Testis (tissue), 3 donors: ENCODE data around the gene SAC3D1. TPM values are rescaled to one million over a fixed set of nuclear protein-coding genes. Genes with fewer than 3 reads are reported as not detected.
"Not testable (repeated sequence)": the region's sequence is repeated elsewhere in the genome, so short reads cannot be mapped to it uniquely, and the experiment has no call there.

ENCODE experiments used
- DNase-seq: peaks from one replicate; pipeline ENCODE4 v3.0.0-alpha.2; 2019
- H3K27ac ChIP-seq, 2 donors: fragments of 200-600 bp; sonication (generic); one replicate each; pipeline ENCODE4 v1.5.1; 2019
- H3K27me3 ChIP-seq: fragments of 200-600 bp; sonication (generic); one replicate; pipeline ENCODE4 v1.5.1; 2019
- H3K36me3 ChIP-seq: fragments of 200-600 bp; sonication (generic); one replicate; pipeline ENCODE4 v1.5.1; 2017; ENCODE audit warnings: low read depth; ENCODE audit errors: missing control alignments
- H3K4me1 ChIP-seq: fragments of 200-600 bp; sonication (generic); one replicate; pipeline ENCODE4 v1.5.1; 2019
- H3K4me3 ChIP-seq, 2 donors: fragments of 200-600 bp; sonication (generic); one replicate each; pipeline ENCODE4 v1.5.1; 2017 to 2019
- H3K9me3 ChIP-seq: fragments of 200-600 bp; sonication (generic); one replicate; pipeline ENCODE4 v1.5.1; 2017
- CTCF ChIP-seq, 3 experiments: fragments of 450-650 bp in 2 of 3; fragments of 200-600 bp in 1 of 3; sonication (generic) in 1 of 3; IDR thresholded peaks; one replicate each; pipeline ENCODE4 v1.5.1; 2016 to 2019; ENCODE audit warnings: antibody characterized with exemption in 3 of 3, mild to moderate bottlenecking in 2 of 3, moderate library complexity in 1 of 3
- POLR2A ChIP-seq: fragments of 450-650 bp; IDR thresholded peaks from one replicate; pipeline ENCODE4 v1.6.1; 2017; ENCODE audit warnings: antibody characterized with exemption, mild to moderate bottlenecking, moderate library complexity
- WGBS, 2 donors: methylation state at CpG; one replicate each; pipeline ENCODE4 v1.1.5; 2018; 5-methylcytosine and 5-hydroxymethylcytosine counted together
- intact Hi-C: fragments of 100-400 bp; cut with DNase I; formaldehyde crosslinking; loops from one replicate; pipeline ENCODE4 v1.15.1; 2023; ENCODE audit warnings: low total_unique reads
- polyA plus RNA-seq: library from polyadenylated mRNA; stranded (reverse); fragments of 350-450 nt; fragmentation: Illumina TruSeq; extraction: RNeasy Lipid Tissue Mini Kit (QIAGEN cat#74804); gene quantifications from one replicate; pipeline ENCODE4 v1.2.3, GENCODE V29; 2014; ENCODE audit warnings: low read depth, low replicate concordance; ENCODE audit not compliant: insufficient read depth
- total RNA-seq, 2 donors: library from RNA; depleted of rRNA; stranded (reverse); fragments of >200 nt; gene quantifications; one replicate each; pipeline ENCODE4 v1.2.3, GENCODE V29; 2016

The SAC3D1 gene
- total and polyA plus RNA-seq, 3 donors from 2014 or later: 40.5 to 63.5 (median 41.0) TPM

- WGBS, 2 donors: 80% methylated on average over 9 of the region's 9 CpGs
- no peak for DNase-seq
- no peaks in the 10 kb centered on the region for H3K9me3 ChIP-seq
- no peaks in the 10 kb centered on the region for H3K4me1 ChIP-seq
- no peak for TF ChIP-seq POLR2A
- no peak for TF ChIP-seq CTCF (IDR thresholded peaks at IDR 0.05)
- H3K27ac ChIP-seq: no peak overlapping the region
- H3K36me3 ChIP-seq: no peaks in the 10 kb centered on the region
- no peaks in the 10 kb centered on the region for H3K27me3 ChIP-seq
- H3K4me3 ChIP-seq: no peak overlapping the region
- intact Hi-C loops: no loop called here
These were observed 42.1 kb upstream of the SAC3D1 start for GRCh38 chr11:64998690-64999431.

- 78 to 92% methylated on average over 1 of the region's 1 CpG for WGBS, 2 donors
- no peaks in the 10 kb centered on the region for H3K27me3 ChIP-seq
- H3K9me3 ChIP-seq: no peaks in the 10 kb centered on the region
- TF ChIP-seq CTCF (IDR thresholded peaks at IDR 0.05): no peak
- TF ChIP-seq POLR2A: no peak
- intact Hi-C loops: no loop called here
- H3K27ac ChIP-seq: no peak overlapping the region
- no peaks in the 10 kb centered on the region for H3K4me1 ChIP-seq
- H3K4me3 ChIP-seq: no peak overlapping the region
- H3K36me3 ChIP-seq: no peaks in the 10 kb centered on the region
- DNase-seq: no peak
These were observed 41.5 kb upstream of the SAC3D1 start for GRCh38 chr11:64999478-64999877.

- Histone ChIP-seq H3K27ac (no peak overlapping the region), H3K4me1 (no peaks in the 10 kb centered on the region), H3K4me3 (no peak overlapping the region), H3K9me3 (no peaks in the 10 kb centered on the region), H3K36me3 (no peaks in the 10 kb centered on the region), H3K27me3 (no peaks in the 10 kb centered on the region)
- 72 to 73% methylated on average over 5 of the region's 5 CpGs for WGBS, 2 donors
- DNase-seq: no peak
- intact Hi-C loops: no loop called here
- TF ChIP-seq CTCF (IDR thresholded peaks at IDR 0.05) (no peak), POLR2A (no peak)
These were observed 38.3 kb upstream of the SAC3D1 start for GRCh38 chr11:65002706-65003105.

- DNase-seq: no peak
- no peaks in the 10 kb centered on the region for H3K36me3 ChIP-seq
- H3K27ac ChIP-seq: no peak overlapping the region
- TF ChIP-seq POLR2A: no peak
- TF ChIP-seq CTCF (IDR thresholded peaks at IDR 0.05): no peak
- no peaks in the 10 kb centered on the region for H3K4me1 ChIP-seq
- H3K9me3 ChIP-seq: no peaks in the 10 kb centered on the region
- H3K4me3 ChIP-seq: no peak overlapping the region
- H3K27me3 ChIP-seq: no peaks in the 10 kb centered on the region
- 66 to 77% methylated on average over 4 to 7 of the region's 7 CpGs for WGBS, 2 donors
- intact Hi-C loops: no loop called here
These were observed 37.7 kb upstream of the SAC3D1 start for GRCh38 chr11:65003282-65003681.

GRCh38 chr11:65003968-65004367 lies 37.0 kb upstream of the SAC3D1 start:
- intact Hi-C loops, H3K4me3 ChIP-seq, H3K4me1 ChIP-seq, DNase-seq, H3K9me3 ChIP-seq, H3K36me3 ChIP-seq, H3K27ac ChIP-seq, H3K27me3 ChIP-seq: not testable (repeated sequence)
- 72 to 74% methylated on average over 3 of the region's 3 CpGs for WGBS, 2 donors
